ENCODE data around the gene TEKT3. TPM values are rescaled to one million over a fixed set of nuclear protein-coding genes. Genes with fewer than 3 reads are reported as not detected.

TEKT3 gene
- total RNA-seq, 2 experiments from 2014 or later, result 0.25 TPM; not detected in 1

- no peaks in the 10 kb centered on the region for H3K9me3 Mint-ChIP-seq
- H3K36me3 Mint-ChIP-seq (ENCODE audit: low read depth), result no peaks in the 10 kb centered on the region
- peaks cover 54% of the 10 kb centered on the region for H3K27me3 Mint-ChIP-seq
- CTCF ChIA-PET, result interaction anchor here (0.7 to 1.3 kb wide), 2 partner anchors 36 to 161 kb away, joined by 3 read pairs; no protein-coding TSS in a partner anchor
- no peak overlapping the region for H3K27ac Mint-ChIP-seq
- DNase-seq, result no peak
- POLR2A ChIA-PET, result no interaction called here
- no peak overlapping the region for H3K4me3 Mint-ChIP-seq
- H3K4me1 Mint-ChIP-seq, result peaks cover 5% of the 10 kb centered on the region
Observed at GRCh38 chr17:15341966-15342365, 569 bp upstream of the TEKT3 start.

GRCh38 chr17:15340966-15341365 lies 431 bp downstream of the TEKT3 start:
- H3K27me3 Mint-ChIP-seq, result peaks cover 51% of the 10 kb centered on the region
- DNase-seq, result no peak
- ChIA-PET POLR2A (no interaction called here), CTCF (no interaction called here)
- peaks cover 5% of the 10 kb centered on the region for H3K4me1 Mint-ChIP-seq
- H3K36me3 Mint-ChIP-seq (ENCODE audit: low read depth), result no peaks in the 10 kb centered on the region
- no peak overlapping the region for H3K4me3 Mint-ChIP-seq
- H3K27ac Mint-ChIP-seq, result no peak overlapping the region
- no peaks in the 10 kb centered on the region for H3K9me3 Mint-ChIP-seq

GRCh38 chr17:15335446-15335845 lies 6.0 kb downstream of the TEKT3 start:
- H3K36me3 Mint-ChIP-seq (ENCODE audit: low read depth), result no peaks in the 10 kb centered on the region
- POLR2A ChIA-PET, result no interaction called here
- no peak for DNase-seq
- CTCF ChIA-PET, result interaction anchor here (1.1 kb wide), 1 partner anchor 168 kb away, joined by 3 read pairs; no protein-coding TSS in a partner anchor
- no peaks in the 10 kb centered on the region for H3K9me3 Mint-ChIP-seq
- no peak overlapping the region for H3K27ac Mint-ChIP-seq
- H3K4me1 Mint-ChIP-seq, result no peaks in the 10 kb centered on the region
- no peak overlapping the region for H3K4me3 Mint-ChIP-seq
- peaks cover 19% of the 10 kb centered on the region for H3K27me3 Mint-ChIP-seq

GRCh38 chr17:15334266-15334665 lies 7.1 kb downstream of the TEKT3 start:
- no peaks in the 10 kb centered on the region for H3K4me1 Mint-ChIP-seq
- H3K27me3 Mint-ChIP-seq, result peaks cover 15% of the 10 kb centered on the region
- DNase-seq, result no peak
- H3K36me3 Mint-ChIP-seq (ENCODE audit: low read depth), result no peaks in the 10 kb centered on the region
- H3K4me3 Mint-ChIP-seq, result no peak overlapping the region
- ChIA-PET CTCF (no interaction called here), POLR2A (no interaction called here)
- no peaks in the 10 kb centered on the region for H3K9me3 Mint-ChIP-seq
- no peak overlapping the region for H3K27ac Mint-ChIP-seq

- Mint-ChIP-seq H3K27me3 (peaks cover 13% of the 10 kb centered on the region), H3K36me3 (ENCODE audit: low read depth) (no peaks in the 10 kb centered on the region), H3K4me1 (no peaks in the 10 kb centered on the region), H3K27ac (no peak overlapping the region), H3K9me3 (no peaks in the 10 kb centered on the region), H3K4me3 (no peak overlapping the region)
- POLR2A ChIA-PET, result no interaction called here
- CTCF ChIA-PET, result no interaction called here
- DNase-seq, result no peak
Observed at GRCh38 chr17:15332338-15332737, 9.1 kb downstream of the TEKT3 start.

- Mint-ChIP-seq H3K27ac (no peak overlapping the region), H3K9me3 (no peaks in the 10 kb centered on the region), H3K36me3 (ENCODE audit: low read depth) (no peaks in the 10 kb centered on the region), H3K4me3 (no peak overlapping the region), H3K27me3 (peaks cover 3% of the 10 kb centered on the region), H3K4me1 (no peaks in the 10 kb centered on the region)
- no peak for DNase-seq
- ChIA-PET POLR2A (no interaction called here), CTCF (no interaction called here)
Observed at GRCh38 chr17:15323131-15323530, 18.3 kb downstream of the TEKT3 start.

GRCh38 chr17:15321556-15322251 lies 19.7 kb downstream of the TEKT3 start:
- Mint-ChIP-seq H3K9me3 (no peaks in the 10 kb centered on the region), H3K27me3 (peaks cover 5% of the 10 kb centered on the region), H3K36me3 (ENCODE audit: low read depth) (no peaks in the 10 kb centered on the region), H3K27ac (no peak overlapping the region), H3K4me1 (no peaks in the 10 kb centered on the region), H3K4me3 (no peak overlapping the region)
- ChIA-PET CTCF (no interaction called here), POLR2A (no interaction called here)
- DNase-seq, result no peak

GRCh38 chr17:15319452-15320010 lies 21.9 kb downstream of the TEKT3 start:
- POLR2A ChIA-PET, result no interaction called here

GRCh38 chr17:15311996-15312395 lies 29.4 kb downstream of the TEKT3 start:
- Mint-ChIP-seq H3K36me3 (ENCODE audit: low read depth) (no peaks in the 10 kb centered on the region), H3K27ac (no peak overlapping the region), H3K4me1 (no peaks in the 10 kb centered on the region), H3K27me3 (no peaks in the 10 kb centered on the region), H3K9me3 (no peaks in the 10 kb centered on the region), H3K4me3 (no peak overlapping the region)
- DNase-seq, result no peak
- ChIA-PET CTCF (no interaction called here), POLR2A (no interaction called here)

More at GRCh38 chr17:15319452-15320010, 21.9 kb downstream of the TEKT3 start:
- Mint-ChIP-seq H3K27ac (no peak overlapping the region), H3K27me3 (peaks cover 2% of the 10 kb centered on the region), H3K36me3 (ENCODE audit: low read depth) (no peaks in the 10 kb centered on the region), H3K4me3 (no peak overlapping the region), H3K9me3 (no peaks in the 10 kb centered on the region), H3K4me1 (no peaks in the 10 kb centered on the region)
- CTCF ChIA-PET, result no interaction called here
- DNase-seq, result no peak

GRCh38 chr17:15309793-15310192 lies 31.6 kb downstream of the TEKT3 start:
- H3K36me3 Mint-ChIP-seq (ENCODE audit: low read depth), result no peaks in the 10 kb centered on the region
- H3K27ac Mint-ChIP-seq, result no peak overlapping the region
- no peaks in the 10 kb centered on the region for H3K4me1 Mint-ChIP-seq
- H3K9me3 Mint-ChIP-seq, result no peaks in the 10 kb centered on the region
- POLR2A ChIA-PET, result no interaction called here
- DNase-seq, result no peak
- CTCF ChIA-PET, result no interaction called here
- no peaks in the 10 kb centered on the region for H3K27me3 Mint-ChIP-seq
- no peak overlapping the region for H3K4me3 Mint-ChIP-seq

GRCh38 chr17:15309236-15309635 lies 32.2 kb downstream of the TEKT3 start:
- ChIA-PET CTCF (no interaction called here), POLR2A (no interaction called here)
- no peak for DNase-seq
- H3K36me3 Mint-ChIP-seq (ENCODE audit: low read depth), result no peaks in the 10 kb centered on the region
- no peaks in the 10 kb centered on the region for H3K4me1 Mint-ChIP-seq
- no peaks in the 10 kb centered on the region for H3K9me3 Mint-ChIP-seq
- H3K4me3 Mint-ChIP-seq, result no peak overlapping the region
- no peak overlapping the region for H3K27ac Mint-ChIP-seq
- no peaks in the 10 kb centered on the region for H3K27me3 Mint-ChIP-seq

GRCh38 chr17:15308758-15309157 lies 32.6 kb downstream of the TEKT3 start:
- DNase-seq, result no peak
- ChIA-PET POLR2A (no interaction called here), CTCF (no interaction called here)
- Mint-ChIP-seq H3K4me1 (no peaks in the 10 kb centered on the region), H3K27ac (no peak overlapping the region), H3K27me3 (no peaks in the 10 kb centered on the region), H3K9me3 (no peaks in the 10 kb centered on the region), H3K4me3 (no peak overlapping the region), H3K36me3 (ENCODE audit: low read depth) (no peaks in the 10 kb centered on the region)

GRCh38 chr17:15307710-15308111 lies 33.7 kb downstream of the TEKT3 start:
- ChIA-PET CTCF (no interaction called here), POLR2A (no interaction called here)
- Mint-ChIP-seq H3K36me3 (ENCODE audit: low read depth) (no peaks in the 10 kb centered on the region), H3K4me1 (no peaks in the 10 kb centered on the region), H3K27me3 (no peaks in the 10 kb centered on the region), H3K4me3 (no peak overlapping the region), H3K9me3 (no peaks in the 10 kb centered on the region), H3K27ac (no peak overlapping the region)
- DNase-seq, result no peak

GRCh38 chr17:15303851-15304250 lies 37.5 kb downstream of the TEKT3 start:
- no peak overlapping the region for H3K27ac Mint-ChIP-seq
- no peaks in the 10 kb centered on the region for H3K9me3 Mint-ChIP-seq
- no peak for DNase-seq
- peaks cover 5% of the 10 kb centered on the region for H3K27me3 Mint-ChIP-seq
- CTCF ChIA-PET, result no interaction called here
- no peaks in the 10 kb centered on the region for H3K36me3 Mint-ChIP-seq (ENCODE audit: low read depth)
- no peaks in the 10 kb centered on the region for H3K4me1 Mint-ChIP-seq
- POLR2A ChIA-PET, result no interaction called here
- H3K4me3 Mint-ChIP-seq, result no peak overlapping the region
